NCI-H128 (cell line): Measurements from ENCODE around the gene MAP6.
"Not testable (repeated sequence)": the region's sequence is repeated elsewhere in the genome, so short reads cannot be mapped to it uniquely, and the experiment has no call there.

Experiments used
- DNase-seq: peaks from one replicate; lab custom pipeline; 2025; ENCODE audit not compliant: unreplicated experiment; lab: John Stamatoyannopoulos, UW

Gene MAP6

DNA sequence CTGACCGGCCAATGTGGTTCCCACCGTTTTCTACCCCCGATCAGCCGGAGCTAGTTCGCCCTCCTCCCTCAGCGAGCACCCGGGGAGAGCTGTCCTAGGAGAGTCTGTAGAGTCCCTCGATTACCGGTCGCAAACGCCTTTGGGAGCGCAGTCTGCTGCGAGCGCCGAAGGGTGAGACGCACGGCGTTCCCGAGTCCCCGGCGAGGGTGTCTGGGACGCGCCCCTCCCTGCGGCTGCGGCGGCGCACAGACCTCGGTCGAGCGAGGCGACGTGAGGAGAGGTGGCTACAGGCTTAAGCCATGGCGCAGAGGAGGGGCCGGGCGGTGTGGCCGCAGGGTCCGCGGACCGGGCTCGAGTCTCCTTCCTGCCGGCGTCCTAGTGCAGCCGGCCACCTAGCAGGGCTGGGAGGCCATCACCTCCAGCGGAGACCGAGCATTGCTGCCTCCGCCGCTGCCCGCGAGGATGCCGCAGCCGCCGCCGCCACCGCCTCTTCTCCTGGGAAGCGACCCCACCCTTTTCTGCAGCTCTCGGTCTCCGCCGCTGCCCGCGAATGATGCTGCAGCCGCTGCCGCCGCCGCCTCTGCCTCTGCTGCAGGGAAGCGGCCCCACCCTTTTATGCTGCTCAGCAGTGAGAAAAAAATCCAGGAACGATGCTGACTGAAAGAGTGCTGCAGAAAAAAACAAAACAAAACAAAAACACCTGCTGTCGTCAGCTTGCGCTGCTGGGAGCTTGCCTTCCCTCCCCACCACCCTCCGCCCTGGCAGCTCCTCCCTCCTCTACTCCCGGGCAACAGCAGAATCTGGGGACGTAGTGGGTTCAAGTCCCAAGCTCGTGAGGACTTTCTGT is at the start of gene MAP6:
Gene MAP6, minus strand, starts transcription at position 588 of the 847 bp plus-strand sequence. CDS start 669 bp downstream, outside the sequence.
- DNase-seq: peak; percentile 63

DNA sequence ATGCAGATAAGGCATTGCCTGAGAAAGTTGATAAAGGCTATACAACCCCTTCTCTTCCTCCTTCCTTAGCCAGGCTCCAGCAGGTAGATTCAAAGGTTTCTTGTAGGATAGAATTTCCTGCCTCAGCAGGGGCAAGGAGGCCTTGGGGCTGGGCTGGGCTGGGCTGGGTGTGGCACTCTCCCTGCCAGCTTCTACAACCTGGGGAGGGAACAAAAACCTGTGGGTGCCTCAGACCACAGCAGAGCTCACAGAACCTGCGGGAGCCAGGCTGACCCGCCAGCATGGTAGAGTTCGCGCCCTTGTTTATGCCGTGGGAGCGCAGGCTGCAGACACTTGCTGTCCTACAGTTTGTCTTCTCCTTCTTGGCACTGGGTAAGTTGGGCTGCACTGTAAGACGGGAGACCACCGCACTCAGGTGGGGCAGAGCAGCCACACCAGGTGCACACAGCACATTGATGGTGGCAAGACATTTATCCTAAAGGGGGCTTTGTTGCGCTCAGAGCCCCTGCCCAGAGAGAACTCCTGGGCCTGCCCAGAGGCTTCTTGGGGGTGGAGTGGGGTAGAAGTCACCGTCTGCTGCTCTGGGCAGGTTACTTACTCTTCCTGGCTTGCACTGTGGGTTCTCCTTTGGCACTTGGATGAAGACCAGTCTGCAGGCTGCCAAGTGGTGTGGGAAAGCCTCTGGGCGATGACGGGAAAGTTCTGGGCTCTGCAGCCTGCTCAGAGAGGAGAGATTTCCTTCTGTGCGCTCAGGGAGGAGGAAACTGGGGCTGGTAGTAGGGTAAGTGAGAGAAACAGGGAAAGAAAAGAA is 49.0 kb upstream of the MAP6 start, which contains the start of gene MOGAT2:
Gene MOGAT2, plus strand, starts transcription at position 231 of the 811 bp plus-strand sequence. Its CDS starts 51 bp downstream, at position 282.
- DNase-seq: no peak

DNA sequence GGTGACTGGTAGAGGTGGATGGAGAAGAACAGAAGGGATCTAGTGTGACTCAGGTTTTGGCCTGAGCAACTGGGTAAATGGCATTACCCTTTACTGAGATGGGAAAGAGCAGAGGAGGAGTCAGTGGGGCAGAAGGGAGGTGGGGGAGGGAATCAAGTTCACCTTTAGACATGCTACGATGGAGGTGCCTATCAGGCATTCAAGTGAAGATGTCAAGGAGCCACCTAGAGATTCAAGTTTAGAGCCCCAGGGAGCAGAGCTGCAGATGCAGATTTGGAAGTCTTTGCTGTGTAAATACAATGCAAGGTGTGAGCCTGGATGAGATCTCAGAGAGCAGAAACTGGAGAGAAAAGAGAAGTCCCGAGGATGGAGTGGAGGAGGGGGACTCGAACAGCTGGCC is 47.8 kb upstream of the MAP6 start:
- DNase-seq: no peak

DNA sequence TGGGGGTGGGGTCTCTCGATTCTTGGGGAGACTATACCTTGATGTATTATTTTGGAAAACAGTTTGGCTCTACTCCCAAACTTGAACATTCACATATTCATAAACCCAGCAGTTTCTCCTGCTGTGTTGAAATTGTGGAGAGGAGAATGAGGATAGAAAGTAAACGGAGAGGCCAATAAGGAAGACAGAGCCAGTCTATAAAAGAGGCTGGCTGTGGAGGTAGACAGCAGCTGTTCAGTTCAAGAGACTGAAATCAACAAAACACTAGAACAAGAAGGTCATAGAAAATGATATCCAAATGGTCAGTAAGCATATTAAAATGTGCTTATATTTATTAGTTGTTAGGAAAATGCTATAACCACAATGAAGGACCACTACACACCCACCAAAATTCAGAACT is 46.9 kb upstream of the MAP6 start:
- no peak for DNase-seq

DNA sequence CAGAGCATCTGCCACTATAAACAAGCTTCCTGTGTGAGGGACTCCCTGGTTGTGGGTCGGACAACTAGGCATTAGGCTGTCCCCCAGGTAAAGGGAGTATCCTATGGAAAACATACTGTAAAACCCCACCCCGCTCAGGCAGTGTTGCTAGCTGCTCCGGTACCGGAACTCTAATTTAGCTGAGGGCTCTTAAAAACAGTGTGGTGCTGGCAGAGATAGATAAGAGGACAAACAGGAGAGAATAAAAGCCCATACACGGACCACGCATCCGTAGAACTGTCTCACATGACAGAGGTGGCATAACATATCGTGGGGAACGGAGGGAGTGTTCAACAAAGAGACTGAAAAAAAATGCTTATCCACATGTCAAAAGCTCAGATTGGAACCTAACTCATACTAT is 45.4 kb upstream of the MAP6 start:
- peak; percentile 8 for DNase-seq

DNA sequence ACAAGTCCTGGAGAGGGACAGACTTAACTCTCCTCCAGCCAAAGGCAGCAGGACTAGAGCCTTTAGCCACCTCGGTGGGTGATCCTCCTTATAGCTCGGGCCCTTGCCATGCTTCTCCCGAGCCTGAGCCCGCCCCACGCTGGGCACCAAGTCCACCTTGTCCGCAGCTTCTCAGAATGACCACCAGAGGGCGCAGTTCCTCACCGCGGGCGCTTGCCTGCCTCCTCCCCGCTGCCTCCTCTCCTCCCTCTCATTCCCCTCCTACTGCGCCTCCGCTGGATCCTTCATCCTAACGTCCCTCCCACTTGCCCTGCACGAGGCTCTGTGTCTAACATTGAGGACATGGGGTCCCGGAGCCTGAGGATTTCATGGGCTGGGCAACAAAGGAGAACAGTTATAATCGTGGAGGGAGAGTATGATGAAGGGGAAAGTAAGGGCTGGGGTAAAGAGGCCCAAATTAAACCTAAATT is 37.5 kb upstream of the MAP6 start:
- peak; percentile 12 for DNase-seq

DNA sequence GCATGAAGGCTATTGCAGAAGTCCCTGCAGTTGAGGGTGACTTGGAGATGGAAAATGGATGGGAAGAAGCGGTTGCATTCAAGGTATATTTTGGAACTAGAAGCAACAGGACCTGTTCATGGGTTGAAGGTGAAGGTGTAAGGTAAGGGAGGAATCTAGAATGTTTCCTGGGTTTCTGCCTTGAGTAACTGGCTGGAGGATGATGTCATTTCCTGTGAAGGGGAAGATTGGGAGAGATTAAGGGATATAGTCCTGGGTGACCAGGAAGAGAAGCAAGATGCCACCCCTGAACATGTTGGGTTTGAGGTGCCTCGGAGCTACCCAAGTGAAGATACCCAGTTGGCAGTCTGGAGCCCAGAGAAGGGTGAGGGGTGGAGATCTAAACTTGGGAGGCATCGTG is 36.7 kb upstream of the MAP6 start:
- no peak for DNase-seq

DNA sequence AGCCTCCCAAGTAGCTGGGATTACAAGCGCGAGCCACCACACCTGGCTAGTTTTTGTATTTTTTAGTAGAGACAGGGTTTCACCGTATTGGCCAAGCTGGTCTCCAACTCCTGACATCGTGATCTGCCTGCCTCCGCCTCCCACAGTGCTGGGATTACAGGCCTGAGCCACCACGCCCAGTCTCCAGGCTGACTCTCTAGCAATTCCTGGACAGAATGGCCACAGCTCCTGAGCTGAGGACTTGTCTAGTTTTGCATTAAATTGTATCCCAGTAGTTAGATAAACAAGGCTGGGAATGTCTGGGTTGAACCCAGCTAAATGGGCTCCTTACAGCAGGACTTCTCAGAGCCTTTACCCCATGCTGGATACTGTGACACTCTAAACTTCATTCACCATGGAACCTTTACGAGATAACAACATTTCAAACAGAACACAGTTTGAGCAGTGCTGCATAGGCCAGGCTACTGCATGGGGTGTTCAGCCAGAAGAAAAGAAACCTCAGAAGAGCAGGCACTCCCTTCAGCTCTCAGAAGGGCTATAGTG is 34.9 kb upstream of the MAP6 start:
- DNase-seq: no peak

DNA sequence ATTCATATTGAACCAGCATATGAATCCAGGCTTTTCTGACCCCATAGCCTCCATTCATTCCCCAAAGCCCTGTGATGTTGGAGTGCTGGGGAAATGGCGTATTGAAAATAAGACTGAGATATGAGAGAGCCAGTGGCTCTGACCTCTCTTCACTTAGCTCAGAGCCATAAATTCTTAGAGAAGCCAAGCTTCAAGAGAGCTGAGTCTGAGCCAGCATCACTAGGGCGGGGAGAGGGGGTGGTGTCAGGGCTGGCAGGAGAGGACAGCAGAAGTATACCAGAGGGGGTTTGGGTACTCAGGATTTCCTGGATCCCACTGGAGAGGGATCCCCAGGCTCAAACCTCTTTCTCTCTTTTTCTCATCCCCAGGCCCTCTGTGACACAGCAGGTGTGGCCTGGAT is 32.1 kb upstream of the MAP6 start:
- DNase-seq: no peak

DNA sequence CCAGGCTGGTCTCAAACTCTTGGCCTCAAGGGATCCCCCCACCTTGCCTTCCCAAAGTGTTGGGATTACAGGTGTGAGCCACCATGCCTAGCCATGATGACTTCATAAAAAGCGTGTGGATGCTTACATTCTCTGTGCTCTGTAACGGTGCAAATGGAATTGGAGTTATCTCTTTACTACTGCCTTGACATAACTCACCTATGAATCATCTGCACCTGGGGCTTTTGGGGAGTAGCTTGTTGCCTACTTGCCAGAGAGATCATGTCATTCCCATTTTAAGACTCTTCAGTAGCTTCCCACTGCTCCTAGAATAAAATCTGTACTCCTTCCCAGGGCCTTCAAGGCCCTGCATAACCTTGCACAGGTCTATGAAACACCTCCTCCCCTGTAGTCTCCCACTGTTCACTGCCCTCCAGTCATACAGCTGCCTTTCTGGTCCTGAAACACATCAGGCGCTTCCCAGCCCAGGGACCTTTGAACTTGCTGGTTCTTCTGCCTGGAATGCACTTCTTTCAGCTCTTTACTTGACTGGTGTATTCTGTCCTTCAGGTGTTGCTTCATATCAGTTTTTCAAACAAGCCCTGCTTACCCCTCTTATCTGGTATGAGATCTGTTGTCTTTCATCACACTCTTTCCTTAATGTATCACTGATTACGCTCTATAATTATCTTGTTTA is 29.2 kb upstream of the MAP6 start:
- DNase-seq: no peak

DNA sequence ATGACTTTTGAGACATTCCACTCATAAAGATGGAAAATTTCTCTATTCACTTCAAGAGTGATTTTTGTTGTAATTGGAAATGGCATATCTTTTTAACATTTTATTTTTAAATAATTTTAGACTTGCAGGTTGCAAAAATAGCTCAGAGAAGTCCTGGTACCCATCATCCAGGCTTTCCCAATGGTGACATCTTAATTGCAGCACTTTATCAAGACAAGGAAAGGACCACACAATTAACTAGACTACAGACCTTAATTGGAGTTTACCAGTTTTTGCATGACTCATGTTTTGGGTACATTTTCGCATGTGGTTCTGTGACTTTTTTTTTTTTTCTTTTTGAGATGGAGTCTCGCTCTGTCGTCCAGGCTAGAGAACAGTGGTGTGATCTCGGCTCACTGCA is 23.0 kb upstream of the MAP6 start:
- DNase-seq: no peak

DNA sequence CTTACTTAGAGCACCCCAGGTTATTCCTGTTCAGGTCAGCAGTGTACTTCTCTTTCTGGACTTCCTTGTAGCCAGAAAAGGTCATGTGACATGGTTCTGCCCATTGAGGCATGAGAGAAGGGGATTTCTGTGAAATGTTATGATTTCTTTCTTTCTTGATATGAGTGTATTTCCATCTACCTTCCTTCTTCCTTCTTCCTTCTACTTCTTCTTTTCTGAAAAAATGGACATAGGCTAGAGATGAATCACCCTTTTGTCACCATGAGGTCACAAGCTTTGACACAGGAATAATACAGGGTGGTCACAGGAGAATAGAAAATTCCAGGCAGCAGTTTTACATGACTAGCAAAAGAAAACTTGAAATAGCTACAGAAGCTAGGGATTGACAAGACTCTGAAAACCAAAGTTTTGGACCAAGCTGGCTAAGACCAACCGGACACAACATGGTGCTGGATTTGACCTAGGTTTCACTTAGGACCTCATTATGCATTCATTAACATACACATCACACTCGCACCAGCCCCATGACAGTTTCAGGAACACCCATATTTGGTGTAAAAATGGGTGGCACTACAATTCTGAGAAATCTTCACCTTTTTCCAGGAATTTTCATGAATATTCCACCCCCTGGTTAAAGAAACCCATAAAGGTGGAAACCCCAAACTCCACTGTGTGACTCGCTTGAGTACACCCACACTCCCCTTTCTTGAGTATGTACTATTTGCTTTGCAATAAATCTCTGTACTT is 21.2 kb upstream of the MAP6 start:
- DNase-seq: no peak

DNA sequence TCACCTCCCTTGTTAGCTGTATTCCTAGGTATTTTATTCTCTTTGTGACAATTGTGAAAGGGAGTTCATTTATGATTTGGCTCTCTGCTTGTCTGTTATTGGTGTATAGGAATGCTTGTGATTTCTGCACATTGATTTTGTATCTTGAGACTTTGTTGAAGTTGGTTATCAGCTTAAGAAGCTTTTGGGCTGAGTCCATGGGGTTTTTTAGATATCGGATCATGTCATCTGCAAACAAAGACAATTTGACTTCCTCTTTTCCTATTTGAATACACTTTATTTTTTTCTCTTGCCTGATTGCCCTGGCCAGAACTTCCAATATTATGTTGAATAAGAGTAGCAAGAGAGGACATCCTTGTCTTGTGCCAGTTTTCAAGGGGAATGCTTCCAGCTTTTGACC is 15.0 kb upstream of the MAP6 start:
- not testable (repeated sequence) for DNase-seq

DNA sequence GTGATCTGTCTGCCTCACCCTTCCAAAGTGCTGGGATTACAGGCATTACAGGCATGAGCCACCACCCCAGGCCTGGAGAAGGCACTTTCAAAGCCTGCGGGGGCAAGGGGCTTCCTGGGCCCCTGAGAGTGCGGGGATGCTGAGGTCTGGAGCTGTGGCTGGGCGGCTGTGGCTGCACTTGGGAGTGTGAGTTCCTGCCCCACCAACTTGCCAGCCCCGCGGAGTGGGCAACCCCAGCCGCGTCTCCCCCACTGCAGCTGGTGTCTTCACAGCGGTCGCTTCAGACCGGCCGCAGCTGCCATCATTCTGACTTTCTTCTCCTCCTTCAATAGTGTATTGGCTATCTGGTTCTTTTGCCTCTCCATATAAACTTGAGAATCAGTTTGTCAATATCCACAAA is 10.7 kb upstream of the MAP6 start:
- DNase-seq: no peak

DNA sequence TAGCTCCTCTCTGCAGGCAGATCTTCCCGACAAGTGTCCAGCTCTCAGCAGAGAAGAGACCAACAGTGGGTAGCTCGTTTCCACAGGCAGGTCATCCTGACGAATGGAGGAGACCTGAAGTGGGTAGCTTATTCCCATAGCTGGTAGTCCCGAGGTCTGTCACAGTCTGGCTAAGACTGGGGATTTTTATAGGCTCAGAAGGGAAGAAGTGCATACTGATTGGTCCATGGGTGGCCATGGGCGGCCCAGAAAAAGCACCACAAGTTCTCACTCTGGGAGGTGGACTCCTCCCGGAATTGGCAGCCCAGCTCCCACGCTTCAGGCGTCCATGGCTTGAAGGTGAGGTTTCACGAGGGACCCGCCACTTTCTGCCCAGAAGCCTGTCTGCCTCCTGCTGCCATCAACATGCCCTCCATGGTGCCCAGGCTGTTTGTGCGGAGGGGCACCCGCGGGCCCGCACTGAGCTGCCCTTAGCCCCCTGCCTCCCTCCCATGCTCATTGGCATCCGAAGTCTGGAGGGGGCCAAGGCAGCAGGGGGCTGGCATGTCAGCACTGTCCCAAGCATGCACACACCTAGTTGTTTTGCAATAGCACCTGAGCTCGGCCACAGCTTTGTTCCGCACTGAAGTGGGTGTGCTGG is 9.9 kb upstream of the MAP6 start:
- no peak for DNase-seq

DNA sequence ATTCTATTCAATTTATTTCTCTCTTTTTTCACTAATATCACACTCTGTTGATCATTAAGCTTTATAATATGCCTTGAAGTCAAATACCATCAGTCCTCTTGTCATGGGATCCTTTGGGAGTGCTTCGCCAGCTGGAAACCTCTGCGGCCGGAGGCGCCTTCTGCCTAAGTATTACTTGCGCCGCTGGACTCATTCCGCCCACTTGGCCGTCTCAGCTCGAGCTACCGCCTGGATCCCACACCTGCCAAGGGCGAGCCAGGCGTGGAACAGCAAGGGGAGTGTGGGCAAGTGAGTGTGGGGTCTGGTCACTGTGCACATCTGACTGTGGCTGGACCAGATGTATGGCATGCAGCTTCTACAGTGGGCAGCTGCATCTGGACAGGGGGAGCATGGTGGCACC is 9.1 kb upstream of the MAP6 start:
- no peak for DNase-seq

DNA sequence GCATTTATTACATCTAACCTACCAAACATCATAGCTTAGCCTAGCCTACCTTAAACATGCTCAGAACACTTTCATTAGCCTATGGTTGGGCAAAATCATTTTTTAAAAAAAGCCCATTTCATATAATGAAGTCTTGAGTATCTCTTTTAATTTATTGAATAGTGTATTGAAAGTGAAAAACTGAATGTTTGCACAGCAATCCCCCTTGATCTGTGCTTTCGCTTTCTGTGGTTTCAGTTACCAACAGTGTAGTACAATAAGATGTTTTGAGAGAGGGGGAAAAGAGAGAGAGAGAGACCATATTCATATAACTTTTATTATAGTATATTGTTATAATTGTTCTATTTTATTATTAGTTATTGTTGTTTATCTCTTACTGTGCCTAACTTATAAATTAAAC is 8.4 kb upstream of the MAP6 start:
- no peak for DNase-seq

DNA sequence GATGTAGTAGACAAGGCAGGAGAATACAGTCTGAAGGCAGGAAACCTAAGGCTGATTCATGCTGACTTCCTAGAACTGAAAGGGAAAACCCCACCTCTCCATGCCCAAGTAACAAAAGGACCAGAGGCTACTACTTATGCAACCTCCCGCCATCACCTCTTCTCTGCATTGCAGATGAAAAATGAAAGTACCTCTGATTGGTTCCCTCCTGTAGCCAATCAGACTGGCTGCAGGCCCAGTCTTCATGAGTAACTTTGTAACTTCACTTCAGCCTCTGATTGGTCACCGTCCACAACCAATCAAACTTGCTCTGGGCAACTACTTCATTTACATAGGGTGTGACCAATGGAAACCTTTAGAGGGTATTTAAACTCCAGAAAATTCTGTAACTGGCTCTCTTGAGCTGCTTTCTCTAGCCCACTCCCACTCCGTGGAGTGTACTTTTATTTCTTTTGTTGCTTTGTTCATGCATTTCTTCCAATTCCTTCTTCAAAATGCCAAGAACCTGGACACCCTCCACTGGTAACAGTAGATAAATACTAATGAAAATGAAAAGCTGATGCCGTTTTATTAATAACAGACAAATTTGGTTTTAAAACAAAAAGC is 5.2 kb upstream of the MAP6 start:
- no peak for DNase-seq

DNA sequence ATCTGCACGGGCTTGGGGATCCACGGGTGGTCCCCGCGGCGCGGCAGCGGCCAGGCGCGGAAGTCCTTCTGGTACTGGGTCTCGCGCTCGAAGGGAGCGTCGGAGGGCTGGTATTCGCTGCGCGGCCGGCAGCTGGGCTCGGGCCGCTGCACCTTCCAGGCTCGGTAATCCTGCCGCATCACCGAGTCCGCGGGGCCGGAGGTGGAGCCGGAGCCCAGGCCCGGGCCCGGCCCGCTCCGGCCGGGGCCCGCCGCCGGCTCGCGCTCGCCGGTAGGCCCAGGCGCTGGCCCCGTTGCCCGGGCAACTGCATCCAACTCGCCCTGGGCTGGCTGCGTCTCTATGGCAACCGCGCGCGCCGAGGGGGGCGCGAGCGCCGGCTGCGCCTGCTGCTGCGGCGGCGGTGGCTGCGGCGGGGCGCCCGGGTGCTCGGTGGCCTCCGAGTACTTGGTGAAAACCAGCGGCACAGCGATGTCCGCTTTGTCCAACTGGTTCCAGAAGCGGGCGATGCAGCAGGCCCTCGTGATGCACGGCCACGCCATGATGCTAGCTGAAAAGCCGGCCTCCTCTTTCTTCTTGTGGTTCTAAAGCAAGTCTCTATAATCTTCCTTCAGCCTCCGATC is 897 bp downstream of the MAP6 start:
- peak; percentile 55 for DNase-seq
